ENCODE results near the gene TNFRSF1B. TPM values are rescaled to one million over a fixed set of nuclear protein-coding genes. Genes with fewer than 3 reads are reported as not detected.

Gene TNFRSF1B
- polyA plus RNA-seq, 3 donors = 436 to 761 (median 450) TPM

DNA sequence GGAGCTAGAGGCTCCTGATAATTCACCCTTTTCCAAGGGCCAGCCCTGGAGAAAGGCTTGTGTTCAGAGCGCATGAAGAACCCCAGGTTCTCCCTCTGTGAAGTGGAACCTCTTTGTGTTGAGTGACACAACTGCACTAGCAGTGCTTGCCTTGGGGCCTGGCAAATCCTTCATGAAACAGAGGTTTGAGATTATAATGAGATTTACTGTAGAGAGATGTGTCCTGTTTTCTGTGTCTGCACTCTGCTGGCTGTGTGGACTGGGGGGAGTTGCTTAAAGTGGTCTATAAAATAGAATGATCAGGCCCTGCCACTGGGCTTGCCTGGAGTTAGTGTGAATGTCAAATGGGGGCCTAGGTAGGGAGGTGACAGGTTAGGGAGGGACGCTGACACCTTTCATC lies 11.5 kb upstream of the TNFRSF1B start:
- Histone ChIP-seq H4K20me1 (ENCODE audit: insufficient read depth, low read length) (no peaks in the 10 kb centered on the region), H3K27me3 (ENCODE audit: control insufficient read depth in 2 of 2, insufficient read depth in 2 of 2, low read length in 2 of 2) (no peaks in the 10 kb centered on the region), H3K27ac (ENCODE audit: low read depth in 1 of 2, low read length in 2 of 2) (peak overlapping the region in 1 of 2 donors; percentile 37), H3K4me3 (replicated peaks in 1 of 3; ENCODE audit: low read depth in 2 of 3, low read length in 3 of 3) (no peak overlapping the region), H3K79me2 (ENCODE audit: insufficient read depth, low read length) (peaks cover 7% of the 10 kb centered on the region), H3K4me1 (ENCODE audit: control insufficient read depth in 1 of 2, insufficient read depth in 2 of 2, low read length in 2 of 2) (peaks cover 85 to 89% of the 10 kb centered on the region in 2 donors), H2AFZ (ENCODE audit: insufficient read depth, low read depth, low read length, poor library complexity, severe bottlenecking) (no peak overlapping the region), H3K9me3 (replicated peaks in 1 of 2; ENCODE audit: control insufficient read depth in 1 of 2, insufficient read depth in 1 of 2, low read length in 2 of 2) (no peaks in the 10 kb centered on the region), H3K9ac (ENCODE audit: insufficient read depth, low read length, poor library complexity, severe bottlenecking) (no peak overlapping the region), H3K36me3 (replicated peaks in 1 of 2; ENCODE audit: control insufficient read depth in 1 of 2, insufficient read depth in 2 of 2, low read length in 2 of 2) (no peaks in the 10 kb centered on the region), H3K4me2 (replicated peaks; ENCODE audit: extremely low read depth, low read length, poor library complexity, severe bottlenecking) (no peak overlapping the region)
- peak overlapping the region in 6 of 7 donors; percentile 67 to 100 (median 86) for H3K27ac Mint-ChIP-seq
- DNase-seq = no peak
- H3K27me3 Mint-ChIP-seq (ENCODE audit: low read depth in 3 of 3) = peaks cover 0 to 2% (median 2%) of the 10 kb centered on the region in 3 donors
- H3K4me1 Mint-ChIP-seq = peaks cover 82% of the 10 kb centered on the region
- WGBS (ENCODE audit: insufficient coverage) = no CpG with 5 or more reads among the region's 2 CpGs
- H3K9me3 Mint-ChIP-seq = peaks cover 0 to under 1% (median 0%) of the 10 kb centered on the region in 7 donors
- H3K36me3 Mint-ChIP-seq = peaks cover 10% of the 10 kb centered on the region in 2 donors
- intact Hi-C loops (cut with micrococcal nuclease) = no loop called here
- no peak overlapping the region for H3K4me3 Mint-ChIP-seq
- no peak for TF ChIP-seq CTCF (IDR thresholded peaks at IDR 0.05)

- intact Hi-C loops (cut with micrococcal nuclease) = no loop called here
- WGBS (ENCODE audit: insufficient coverage) = 10% methylated on average over 2 of the region's 10 CpGs
Observed at GRCh38 chr1:12157366-12158231, 9.2 kb upstream of the TNFRSF1B start.

More at GRCh38 chr1:12157366-12158231, 9.2 kb upstream of the TNFRSF1B start:
- peaks cover 0 to 2% (median 0%) of the 10 kb centered on the region in 3 donors for H3K27me3 Mint-ChIP-seq (ENCODE audit: low read depth in 3 of 3)
- Histone ChIP-seq H4K20me1 (ENCODE audit: insufficient read depth, low read length) (no peaks in the 10 kb centered on the region), H3K4me3 (replicated peaks in 1 of 3; ENCODE audit: low read depth in 2 of 3, low read length in 3 of 3) (peak overlapping the region in 1 of 3 experiments; percentile 26), H2AFZ (ENCODE audit: insufficient read depth, low read depth, low read length, poor library complexity, severe bottlenecking) (no peak overlapping the region), H3K27ac (ENCODE audit: low read depth in 1 of 2, low read length in 2 of 2) (peak overlapping the region; percentile 68 to 98), H3K79me2 (ENCODE audit: insufficient read depth, low read length) (peaks cover 6% of the 10 kb centered on the region), H3K27me3 (ENCODE audit: control insufficient read depth in 2 of 2, insufficient read depth in 2 of 2, low read length in 2 of 2) (no peaks in the 10 kb centered on the region), H3K9ac (ENCODE audit: insufficient read depth, low read length, poor library complexity, severe bottlenecking) (peak overlapping the region; percentile 68), H3K4me2 (replicated peaks; ENCODE audit: extremely low read depth, low read length, poor library complexity, severe bottlenecking) (peak overlapping the region; percentile 23), H3K36me3 (replicated peaks in 1 of 2; ENCODE audit: control insufficient read depth in 1 of 2, insufficient read depth in 2 of 2, low read length in 2 of 2) (no peaks in the 10 kb centered on the region), H3K9me3 (replicated peaks in 1 of 2; ENCODE audit: control insufficient read depth in 1 of 2, insufficient read depth in 1 of 2, low read length in 2 of 2) (no peaks in the 10 kb centered on the region), H3K4me1 (ENCODE audit: control insufficient read depth in 1 of 2, insufficient read depth in 2 of 2, low read length in 2 of 2) (peaks cover 85 to 89% of the 10 kb centered on the region in 2 donors)
- TF ChIP-seq CTCF (IDR thresholded peaks at IDR 0.05) = no peak
- H3K9me3 Mint-ChIP-seq = peaks cover 0 to 2% (median 0%) of the 10 kb centered on the region in 7 donors
- H3K27ac Mint-ChIP-seq = peak overlapping the region; percentile 98 to 100 (median 99)
- peak overlapping the region; percentile 63 to 82 for H3K4me3 Mint-ChIP-seq
- H3K36me3 Mint-ChIP-seq = peaks cover 8 to 10% of the 10 kb centered on the region in 2 donors
- peak; percentile 89 to 96 (median 91) for DNase-seq
- H3K4me1 Mint-ChIP-seq = peaks cover 82% of the 10 kb centered on the region
